RWPE1 (cell line): Measurements from ENCODE around the gene TOB2.
A peak's percentile ranks its signal among the peaks of the same experiment; 100 is the strongest.
"Not testable (repeated sequence)": the region's sequence is repeated elsewhere in the genome, so short reads cannot be mapped to it uniquely, and the experiment has no call there.

Experiments used
- CTCF ChIA-PET: fragments of 350-600 bp; sonication (Branson Sonifier 250); formaldehyde crosslinking; extraction: SDS; loops from one replicate; lab custom pipeline; 2021; lab: Yijun Ruan, JAX
- POLR2A ChIA-PET: fragments of 400-600 bp; formaldehyde crosslinking; extraction: SDS; loops from one replicate; lab custom pipeline; 2020; ENCODE audit warnings: antibody characterized with exemption; ENCODE audit not compliant: low non-redundant PET; lab: Yijun Ruan, JAX
- DNase-seq: peaks from one replicate; pipeline ENCODE4 v3.0.0; 2012; ENCODE audit warnings: low spot score
- H3K27ac ChIP-seq: fragments of 450-650 bp; 2 replicates; pipeline ENCODE4 v1.5.1; 2017
- CTCF ChIP-seq: fragments of 450-650 bp; conservative IDR thresholded peaks from 2 replicates; pipeline ENCODE4 v1.5.1; 2017; ENCODE audit warnings: low read depth, mild to moderate bottlenecking

TOB2 gene

DNA sequence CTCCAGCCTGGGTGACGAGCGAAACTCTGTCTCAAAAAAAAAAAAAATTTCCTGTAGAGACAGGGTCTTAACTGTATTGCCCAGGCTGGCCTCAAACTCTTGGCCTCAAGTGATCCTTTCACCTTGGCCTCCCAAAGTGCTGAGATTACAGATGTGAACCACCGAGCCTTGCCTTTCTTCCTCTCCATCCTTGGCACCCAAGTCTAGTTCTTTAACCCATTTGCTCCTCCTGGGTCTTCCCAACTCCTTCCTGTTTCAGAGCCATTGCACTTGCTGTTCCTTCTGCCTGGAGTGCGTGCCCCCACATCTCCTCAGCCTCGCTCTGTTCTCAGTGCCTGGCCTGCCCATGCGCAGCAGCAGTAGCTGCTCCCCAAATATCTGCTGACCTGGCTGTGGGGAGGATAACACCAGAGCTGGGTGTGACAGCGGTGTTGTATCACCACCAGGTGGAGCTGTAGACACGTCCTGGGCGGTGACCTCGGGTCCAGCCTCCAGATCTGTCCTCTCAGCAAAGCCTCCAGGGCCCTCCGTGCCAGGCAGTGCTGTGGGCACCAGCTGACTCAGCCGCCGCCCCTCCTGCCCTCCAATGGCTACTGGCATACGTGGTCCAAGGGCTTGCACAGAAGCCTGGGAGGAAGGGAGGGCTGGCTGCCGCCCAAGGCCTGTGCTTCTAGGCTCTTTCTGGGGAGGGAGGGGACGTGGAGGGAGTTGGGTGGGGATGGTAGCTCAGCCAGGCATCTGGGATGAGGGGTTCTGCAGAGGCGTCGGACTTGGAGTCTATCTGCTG, 42.9 kb downstream of the TOB2 start:
- peak overlapping the region; percentile 74 for H3K27ac ChIP-seq
- ChIA-PET CTCF (interaction anchor here (0.6 to 3.7 kb wide), 8 partner anchors 15 to 140 kb away, joined by 3 to 22 read pairs (median 4); partner anchors contain the start of gene POLR3H), POLR2A (interaction anchor here (0.6 kb wide), 1 partner anchor 131 kb away, joined by 3 read pairs; no protein-coding TSS in a partner anchor)
- TF ChIP-seq CTCF: peak; percentile 96
- DNase-seq: peak; percentile 90

DNA sequence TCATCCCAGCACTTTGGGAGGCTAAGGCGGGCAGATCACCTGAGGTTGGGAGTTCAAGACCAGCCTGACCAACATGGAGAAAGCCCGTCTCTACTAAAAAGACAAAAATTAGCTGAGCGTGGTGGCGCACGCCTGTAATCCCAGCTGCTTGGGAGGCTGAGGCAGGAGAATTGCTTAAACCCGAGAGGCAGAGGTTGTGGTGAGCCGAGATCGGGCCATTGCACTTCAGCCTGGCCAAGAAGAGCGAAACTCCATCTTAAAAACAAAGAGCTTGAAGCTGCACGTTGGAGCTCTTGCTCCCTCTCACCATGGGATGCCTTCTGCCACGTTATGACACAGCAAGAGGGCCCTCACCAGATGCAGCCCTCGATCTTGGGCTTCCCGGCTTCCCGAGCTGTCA, 43.8 kb downstream of the TOB2 start:
- peak overlapping the region; percentile 74 for H3K27ac ChIP-seq
- CTCF ChIA-PET: interaction anchor here (2.6 to 3.7 kb wide), 2 partner anchors 115 to 124 kb away, joined by 13 to 22 read pairs; no protein-coding TSS in a partner anchor
- DNase-seq, POLR2A ChIA-PET: not testable (repeated sequence)

DNA sequence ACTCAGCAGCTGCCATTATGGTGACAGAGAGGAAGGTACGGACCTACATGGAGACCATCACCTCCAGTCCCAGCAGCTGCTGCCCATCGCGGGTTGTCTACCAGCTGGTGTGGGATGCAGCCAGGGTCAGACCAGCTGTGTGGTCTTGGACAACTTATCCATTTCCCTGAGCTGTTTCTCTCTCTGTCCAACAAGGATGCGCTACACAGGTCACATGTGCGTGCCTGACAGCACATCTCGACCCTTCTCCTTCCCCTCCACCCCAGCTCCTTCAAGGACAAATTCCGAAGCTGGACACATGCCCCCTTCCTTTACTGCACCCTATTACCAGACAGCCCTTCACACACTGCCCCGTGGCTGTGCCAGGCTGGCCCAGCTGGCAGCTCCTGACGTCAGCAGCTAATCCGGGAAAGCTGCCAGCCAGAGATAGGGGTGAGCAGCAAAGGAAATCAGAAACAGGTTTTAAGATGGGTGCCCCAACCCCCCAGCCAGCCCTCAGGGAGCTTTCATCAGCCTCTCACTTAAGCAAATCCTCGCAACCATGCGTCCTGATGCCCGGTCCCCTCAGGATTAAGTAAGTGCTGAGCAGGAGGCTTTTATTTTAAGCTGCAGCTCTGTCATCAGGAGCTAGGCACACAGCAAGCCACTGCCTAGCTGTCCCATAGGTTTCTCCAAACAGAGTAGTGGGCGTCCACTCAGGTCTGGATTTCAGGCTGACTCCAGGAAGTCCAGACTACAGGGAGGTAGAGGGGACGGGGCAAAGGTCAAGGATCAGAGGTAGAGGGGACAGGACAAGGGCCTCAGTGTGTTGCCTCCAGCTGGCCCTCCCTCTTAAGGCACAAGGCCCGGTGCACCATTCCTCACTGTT, 44.6 kb downstream of the TOB2 start:
- ChIA-PET CTCF (interaction anchor here (0.7 to 3.7 kb wide), 3 partner anchors 116 to 396 kb away, joined by 3 to 22 read pairs (median 13); no protein-coding TSS in a partner anchor), POLR2A (interaction anchor here (0.5 kb wide), 1 partner anchor 269 kb away, joined by 7 read pairs; no protein-coding TSS in a partner anchor)
- peak overlapping the region; percentile 74 for H3K27ac ChIP-seq
- peak; percentile 86 for DNase-seq
- TF ChIP-seq CTCF: no peak

DNA sequence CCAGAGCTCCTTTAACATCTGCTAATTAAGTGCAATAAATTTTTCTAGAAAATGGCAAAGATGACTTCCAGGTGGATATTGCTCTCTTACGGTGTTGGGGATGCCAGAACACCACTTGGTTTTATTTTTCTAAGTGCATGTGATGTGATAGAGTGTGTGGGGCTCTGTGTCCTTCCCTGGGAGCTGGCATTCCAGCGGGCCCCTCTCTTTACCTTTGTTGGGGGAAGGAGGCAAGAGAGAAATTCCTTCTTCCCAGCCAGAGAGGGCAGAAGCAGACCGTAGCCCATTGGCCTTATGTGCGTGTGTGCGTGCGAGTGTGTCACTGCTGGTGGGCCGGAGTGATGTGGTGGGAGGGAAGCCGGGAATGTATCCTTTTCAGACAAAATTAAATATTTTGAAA, 47.7 kb downstream of the TOB2 start:
- DNase-seq: no peak
- CTCF ChIA-PET: interaction anchor here (0.5 kb wide), 1 partner anchor 45 kb away, joined by 3 read pairs; no protein-coding TSS in a partner anchor
- no peak for TF ChIP-seq CTCF
- POLR2A ChIA-PET: no interaction called here
- peak overlapping the region; percentile 13; the same call in 1 of the 2 replicates for H3K27ac ChIP-seq

GRCh38 chr22:41397143-41397811, 49.3 kb downstream of the TOB2 start:
- CTCF ChIA-PET: no interaction called here
- DNase-seq: no peak
- POLR2A ChIA-PET: no interaction called here
- no peak for TF ChIP-seq CTCF
- peak overlapping the region; percentile 11; the same call in 1 of the 2 replicates for H3K27ac ChIP-seq

GRCh38 chr22:41395531-41396240, 50.9 kb downstream of the TOB2 start:
- peak overlapping the region; percentile 11 for H3K27ac ChIP-seq
- no peak for DNase-seq
- ChIA-PET CTCF (no interaction called here), POLR2A (no interaction called here)
- no peak for TF ChIP-seq CTCF
